ENCODE measurements around the gene PRKG1.

PRKG1 gene

DNA sequence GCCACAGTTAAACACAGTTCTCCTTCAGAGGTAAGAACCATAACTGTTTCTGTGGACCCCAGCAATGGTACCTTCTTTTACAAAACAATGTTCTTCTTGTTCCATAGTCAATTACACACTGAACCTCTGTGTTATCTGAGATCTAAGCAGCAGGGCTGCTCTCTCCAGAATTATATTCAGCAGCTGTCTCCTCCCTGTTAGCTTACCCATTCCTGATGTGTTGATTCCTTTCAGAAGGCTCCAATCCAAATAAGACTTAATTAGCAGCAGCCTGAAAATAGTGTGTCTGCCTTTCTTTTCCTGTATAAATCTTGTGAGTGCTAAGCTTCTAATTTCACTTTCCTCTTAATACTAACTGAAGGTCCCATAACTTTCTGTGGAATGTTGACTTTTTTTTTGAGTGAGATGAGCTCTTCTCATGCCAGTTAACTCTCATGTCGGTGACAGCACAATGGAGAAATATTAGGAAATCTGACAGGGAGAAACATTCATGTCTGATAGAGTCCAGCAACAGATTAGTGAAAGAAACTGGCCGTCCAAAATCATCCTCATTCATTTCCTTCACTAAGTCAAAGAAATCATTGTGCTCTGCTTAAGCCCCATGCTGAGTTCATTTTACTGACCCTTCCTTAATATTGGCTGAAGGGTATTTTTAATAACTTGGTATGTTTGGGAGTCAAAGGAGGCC is 226.5 kb downstream of the PRKG1 start:
- no peak overlapping the region for H3K23ac ChIP-seq (ENCODE audit: low read depth, low read length, poor library complexity)
- H3K27me3 ChIP-seq (ENCODE audit: control insufficient read depth in 3 of 3, insufficient read depth in 3 of 3, low read depth in 1 of 3, low read length in 3 of 3): no peaks in the 10 kb centered on the region
- no peak overlapping the region for H2BK12ac ChIP-seq (ENCODE audit: low read length)
- no peaks in the 10 kb centered on the region for H3K9me3 ChIP-seq (replicated peaks in 1 of 2; ENCODE audit: control insufficient read depth in 2 of 2, insufficient read depth in 1 of 2, low read depth in 1 of 2, low read length in 2 of 2)
- no peak overlapping the region for H2AK5ac ChIP-seq (ENCODE audit: low read depth, low read length)
- no peak overlapping the region for H3K9ac ChIP-seq (ENCODE audit: low read depth, low read length, poor library complexity)
- H3K27ac ChIP-seq (replicated peaks; ENCODE audit: low read length): peak overlapping the region; percentile 35
- H3K4ac ChIP-seq (ENCODE audit: low read length): no peak overlapping the region
- H4K91ac ChIP-seq (ENCODE audit: low read depth, low read length, poor library complexity): no peak overlapping the region
- H3K4me1 ChIP-seq (ENCODE audit: control insufficient read depth in 2 of 2, insufficient read depth in 1 of 2, low read depth in 1 of 2, low read length in 2 of 2): peaks cover 7 to 8% of the 10 kb centered on the region in 2 donors
- H2BK120ac ChIP-seq (ENCODE audit: low read depth, low read length): no peak overlapping the region
- H3K18ac ChIP-seq (ENCODE audit: low read length): no peak overlapping the region
- H2AFZ ChIP-seq (ENCODE audit: low read length): peak overlapping the region; percentile 30
- H3K79me1 ChIP-seq (ENCODE audit: low read depth, low read length): no peaks in the 10 kb centered on the region
- H4K8ac ChIP-seq (ENCODE audit: low read depth, low read length): no peak overlapping the region
- DNase-seq (ENCODE audit: low spot score): no peak
- no peak overlapping the region for H3K4me2 ChIP-seq (ENCODE audit: insufficient read depth, low read length, poor library complexity, severe bottlenecking)
- no peak overlapping the region for H2BK15ac ChIP-seq (ENCODE audit: low read length)
- H3K14ac ChIP-seq (ENCODE audit: low read length): no peak overlapping the region
- WGBS, 2 donors (ENCODE audit: extremely low coverage in 2 of 2, insufficient read length in 2 of 2, insufficient replicate concordance in 1 of 2): no CpG with 5 or more reads among the region's 2 CpGs
- no peak overlapping the region for H3K4me3 ChIP-seq (ENCODE audit: low read length in 2 of 2)
- H3K36me3 ChIP-seq (replicated peaks in 1 of 2; ENCODE audit: control insufficient read depth in 2 of 2, insufficient read depth in 2 of 2, low read length in 2 of 2): no peaks in the 10 kb centered on the region
- no peak overlapping the region for H2BK5ac ChIP-seq (ENCODE audit: low read length)

DNA sequence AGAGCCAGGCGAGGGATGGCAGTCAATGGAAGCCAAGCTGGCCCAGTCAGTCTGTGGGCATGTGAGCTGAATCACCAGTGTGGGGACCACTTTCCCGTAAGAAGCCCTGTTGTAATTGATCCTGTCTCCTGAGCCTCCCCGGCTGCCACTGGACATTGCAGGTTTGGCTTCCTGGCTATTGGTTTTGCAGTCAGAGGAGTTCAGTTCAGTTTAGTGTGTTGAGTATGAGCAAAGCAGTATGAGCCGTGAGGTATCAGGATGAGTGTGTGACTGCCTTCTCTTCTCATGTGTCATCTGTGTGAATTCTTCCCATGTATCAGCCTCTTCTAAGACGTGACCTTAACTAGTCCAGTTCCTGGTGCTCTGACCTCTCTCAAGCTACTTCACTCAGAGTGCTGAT is 227.4 kb downstream of the PRKG1 start:
- no peaks in the 10 kb centered on the region for H3K36me3 ChIP-seq (replicated peaks in 1 of 2; ENCODE audit: control insufficient read depth in 2 of 2, insufficient read depth in 2 of 2, low read length in 2 of 2)
- no peak overlapping the region for H3K9ac ChIP-seq (ENCODE audit: low read depth, low read length, poor library complexity)
- H3K4me3 ChIP-seq (ENCODE audit: low read length in 2 of 2): no peak overlapping the region
- H2AK5ac ChIP-seq (ENCODE audit: low read depth, low read length): no peak overlapping the region
- no peaks in the 10 kb centered on the region for H3K9me3 ChIP-seq (replicated peaks in 1 of 2; ENCODE audit: control insufficient read depth in 2 of 2, insufficient read depth in 1 of 2, low read depth in 1 of 2, low read length in 2 of 2)
- H3K4me1 ChIP-seq (ENCODE audit: control insufficient read depth in 2 of 2, insufficient read depth in 1 of 2, low read depth in 1 of 2, low read length in 2 of 2): peaks cover 7 to 8% of the 10 kb centered on the region in 2 donors
- H3K79me1 ChIP-seq (ENCODE audit: low read depth, low read length): no peaks in the 10 kb centered on the region
- H2BK12ac ChIP-seq (ENCODE audit: low read length): no peak overlapping the region
- H3K27ac ChIP-seq (replicated peaks; ENCODE audit: low read length): peak overlapping the region; percentile 33
- H3K4ac ChIP-seq (ENCODE audit: low read length): no peak overlapping the region
- no peak overlapping the region for H4K91ac ChIP-seq (ENCODE audit: low read depth, low read length, poor library complexity)
- H3K27me3 ChIP-seq (ENCODE audit: control insufficient read depth in 3 of 3, insufficient read depth in 3 of 3, low read depth in 1 of 3, low read length in 3 of 3): no peaks in the 10 kb centered on the region
- no peak overlapping the region for H3K23ac ChIP-seq (ENCODE audit: low read depth, low read length, poor library complexity)
- no peak overlapping the region for H2BK5ac ChIP-seq (ENCODE audit: low read length)
- H2BK15ac ChIP-seq (ENCODE audit: low read length): no peak overlapping the region
- H4K8ac ChIP-seq (ENCODE audit: low read depth, low read length): no peak overlapping the region
- H3K14ac ChIP-seq (ENCODE audit: low read length): no peak overlapping the region
- H3K18ac ChIP-seq (ENCODE audit: low read length): peak overlapping the region; percentile 56
- no peak for DNase-seq (ENCODE audit: low spot score)
- H2AFZ ChIP-seq (ENCODE audit: low read length): no peak overlapping the region
- no CpG with 5 or more reads among the region's 5 CpGs for WGBS, 2 donors (ENCODE audit: extremely low coverage in 2 of 2, insufficient read length in 2 of 2, insufficient replicate concordance in 1 of 2)
- H2BK120ac ChIP-seq (ENCODE audit: low read depth, low read length): no peak overlapping the region
- no peak overlapping the region for H3K4me2 ChIP-seq (ENCODE audit: insufficient read depth, low read length, poor library complexity, severe bottlenecking)

DNA sequence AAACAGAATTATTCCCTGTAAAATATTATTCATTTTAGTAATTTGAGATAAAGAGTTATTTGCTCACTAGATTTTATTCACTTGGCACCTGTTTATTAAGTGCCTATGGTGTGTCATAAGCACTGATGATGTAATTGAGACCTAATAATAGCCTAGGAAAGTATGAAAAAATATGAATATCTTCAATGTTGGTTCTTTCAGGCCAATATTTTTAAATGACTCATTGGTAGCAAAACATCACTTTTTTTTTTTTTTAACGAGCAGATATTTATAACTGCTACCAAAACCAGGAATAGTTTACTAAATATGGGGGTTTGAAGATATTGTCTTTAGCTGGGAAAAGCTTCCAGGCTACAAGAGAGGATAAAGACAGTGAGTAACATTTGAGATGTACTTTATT is 228.0 kb downstream of the PRKG1 start:
- no CpG with 5 or more reads among the region's 1 CpG for WGBS, 2 donors (ENCODE audit: extremely low coverage in 2 of 2, insufficient read length in 2 of 2, insufficient replicate concordance in 1 of 2)
- Histone ChIP-seq H3K4me3 (ENCODE audit: low read length in 2 of 2) (no peak overlapping the region), H3K36me3 (replicated peaks in 1 of 2; ENCODE audit: control insufficient read depth in 2 of 2, insufficient read depth in 2 of 2, low read length in 2 of 2) (no peaks in the 10 kb centered on the region), H3K4me1 (ENCODE audit: control insufficient read depth in 2 of 2, insufficient read depth in 1 of 2, low read depth in 1 of 2, low read length in 2 of 2) (peaks cover 7 to 8% of the 10 kb centered on the region in 2 donors), H2BK120ac (ENCODE audit: low read depth, low read length) (no peak overlapping the region), H3K4ac (ENCODE audit: low read length) (no peak overlapping the region), H3K14ac (ENCODE audit: low read length) (no peak overlapping the region), H4K8ac (ENCODE audit: low read depth, low read length) (no peak overlapping the region), H2BK15ac (ENCODE audit: low read length) (no peak overlapping the region), H3K9me3 (replicated peaks in 1 of 2; ENCODE audit: control insufficient read depth in 2 of 2, insufficient read depth in 1 of 2, low read depth in 1 of 2, low read length in 2 of 2) (no peaks in the 10 kb centered on the region), H4K91ac (ENCODE audit: low read depth, low read length, poor library complexity) (no peak overlapping the region), H2BK12ac (ENCODE audit: low read length) (no peak overlapping the region), H2AK5ac (ENCODE audit: low read depth, low read length) (no peak overlapping the region), H3K9ac (ENCODE audit: low read depth, low read length, poor library complexity) (no peak overlapping the region), H3K18ac (ENCODE audit: low read length) (no peak overlapping the region), H2AFZ (ENCODE audit: low read length) (no peak overlapping the region), H3K23ac (ENCODE audit: low read depth, low read length, poor library complexity) (no peak overlapping the region), H3K4me2 (ENCODE audit: insufficient read depth, low read length, poor library complexity, severe bottlenecking) (no peak overlapping the region), H2BK5ac (ENCODE audit: low read length) (no peak overlapping the region), H3K79me1 (ENCODE audit: low read depth, low read length) (no peaks in the 10 kb centered on the region), H3K27ac (replicated peaks; ENCODE audit: low read length) (no peak overlapping the region), H3K27me3 (ENCODE audit: control insufficient read depth in 3 of 3, insufficient read depth in 3 of 3, low read depth in 1 of 3, low read length in 3 of 3) (no peaks in the 10 kb centered on the region)
- no peak for DNase-seq (ENCODE audit: low spot score)

DNA sequence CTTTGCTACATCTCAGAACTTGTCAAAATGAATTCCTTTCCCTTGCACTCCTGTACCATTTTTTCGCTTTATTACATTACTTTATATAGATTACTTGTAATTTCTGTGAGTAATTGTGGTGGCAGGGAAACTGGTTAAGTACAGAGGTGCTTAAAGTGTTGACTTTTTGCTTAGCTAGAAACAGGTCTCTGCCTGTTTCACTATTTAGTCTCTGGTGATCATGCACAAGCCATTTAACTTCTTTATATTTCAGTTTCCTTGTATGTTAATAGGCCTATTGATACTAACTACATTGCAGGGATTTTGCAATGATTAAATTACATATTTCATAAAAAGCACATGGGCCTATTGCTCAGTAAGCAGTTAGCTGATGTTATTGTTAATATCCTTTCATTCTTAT is 233.8 kb downstream of the PRKG1 start:
- no peak overlapping the region for H3K18ac ChIP-seq (ENCODE audit: low read length)
- H2BK15ac ChIP-seq (ENCODE audit: low read length): no peak overlapping the region
- H3K4ac ChIP-seq (ENCODE audit: low read length): no peak overlapping the region
- H3K79me1 ChIP-seq (ENCODE audit: low read depth, low read length): no peaks in the 10 kb centered on the region
- no peak overlapping the region for H3K4me3 ChIP-seq (ENCODE audit: low read length in 2 of 2)
- H3K36me3 ChIP-seq (replicated peaks in 1 of 2; ENCODE audit: control insufficient read depth in 2 of 2, insufficient read depth in 2 of 2, low read length in 2 of 2): no peaks in the 10 kb centered on the region
- no peak overlapping the region for H3K14ac ChIP-seq (ENCODE audit: low read length)
- H2AFZ ChIP-seq (ENCODE audit: low read length): no peak overlapping the region
- H4K8ac ChIP-seq (ENCODE audit: low read depth, low read length): no peak overlapping the region
- H2BK5ac ChIP-seq (ENCODE audit: low read length): no peak overlapping the region
- no peaks in the 10 kb centered on the region for H3K9me3 ChIP-seq (replicated peaks in 1 of 2; ENCODE audit: control insufficient read depth in 2 of 2, insufficient read depth in 1 of 2, low read depth in 1 of 2, low read length in 2 of 2)
- H3K27me3 ChIP-seq (ENCODE audit: control insufficient read depth in 3 of 3, insufficient read depth in 3 of 3, low read depth in 1 of 3, low read length in 3 of 3): no peaks in the 10 kb centered on the region
- no peak for DNase-seq (ENCODE audit: low spot score)
- no CpG with 5 or more reads among the region's 1 CpG for WGBS, 2 donors (ENCODE audit: extremely low coverage in 2 of 2, insufficient read length in 2 of 2, insufficient replicate concordance in 1 of 2)
- no peak overlapping the region for H3K27ac ChIP-seq (replicated peaks; ENCODE audit: low read length)
- H2BK12ac ChIP-seq (ENCODE audit: low read length): no peak overlapping the region
- H3K23ac ChIP-seq (ENCODE audit: low read depth, low read length, poor library complexity): no peak overlapping the region
- no peak overlapping the region for H2BK120ac ChIP-seq (ENCODE audit: low read depth, low read length)
- H3K4me1 ChIP-seq (ENCODE audit: control insufficient read depth in 2 of 2, insufficient read depth in 1 of 2, low read depth in 1 of 2, low read length in 2 of 2): no peaks in the 10 kb centered on the region
- H2AK5ac ChIP-seq (ENCODE audit: low read depth, low read length): no peak overlapping the region
- no peak overlapping the region for H4K91ac ChIP-seq (ENCODE audit: low read depth, low read length, poor library complexity)
- no peak overlapping the region for H3K4me2 ChIP-seq (ENCODE audit: insufficient read depth, low read length, poor library complexity, severe bottlenecking)
- H3K9ac ChIP-seq (ENCODE audit: low read depth, low read length, poor library complexity): no peak overlapping the region
